Activated CD4-positive, alpha-beta memory T cell treated with anti-CD3 and anti-CD28 coated beads for 36 hours (primary cell): ENCODE measurements around the gene PRR29. TPM values are rescaled to one million over a fixed set of nuclear protein-coding genes. Genes with fewer than 3 reads are reported as not detected.

Experiments
- CTCF ChIA-PET: fragments of 350-600 bp; sonication (Branson Sonifier 250); formaldehyde crosslinking; loops from one replicate; lab custom pipeline; 2021; ENCODE audit warnings: antibody characterized with exemption, inconsistent platforms; lab: Charles Lee
- POLR2A ChIA-PET: fragments of 350-600 bp; sonication (Branson Sonifier 250); formaldehyde crosslinking; loops from one replicate; lab custom pipeline; 2021; ENCODE audit warnings: antibody characterized with exemption; lab: Charles Lee
- DNase-seq: peaks from one replicate; pipeline ENCODE4 v3.0.0-alpha.2; 2020
- H3K27ac Mint-ChIP-seq: one replicate; pipeline ENCODE4 v1.8.0; 2021; ENCODE audit warnings: mixed read lengths
- H3K27me3 Mint-ChIP-seq: one replicate; pipeline ENCODE4 v1.8.0; 2021; ENCODE audit warnings: mixed read lengths
- H3K36me3 Mint-ChIP-seq: one replicate; pipeline ENCODE4 v1.8.0; 2021; ENCODE audit warnings: mixed read lengths
- H3K4me1 Mint-ChIP-seq: one replicate; pipeline ENCODE4 v1.8.0; 2021; ENCODE audit warnings: low read depth, mixed read lengths
- H3K4me3 Mint-ChIP-seq: one replicate; pipeline ENCODE4 v1.8.0; 2021; ENCODE audit warnings: mild to moderate bottlenecking, mixed read lengths
- H3K9me3 Mint-ChIP-seq: one replicate; pipeline ENCODE4 v1.8.0; 2021; ENCODE audit warnings: mixed read lengths
- intact Hi-C: fragments of 100-400 bp; cut with micrococcal nuclease; formaldehyde crosslinking; loops from one replicate; pipeline ENCODE4 v1.15.1; 2023
- total RNA-seq, 2 experiments: library from RNA; stranded (reverse); gene quantifications; one replicate each; pipeline ENCODE4 v1.2.3, GENCODE V29; 2021

The PRR29 gene
- total RNA-seq, 2 experiments from 2014 or later = 2.0 to 3.4 TPM

DNA sequence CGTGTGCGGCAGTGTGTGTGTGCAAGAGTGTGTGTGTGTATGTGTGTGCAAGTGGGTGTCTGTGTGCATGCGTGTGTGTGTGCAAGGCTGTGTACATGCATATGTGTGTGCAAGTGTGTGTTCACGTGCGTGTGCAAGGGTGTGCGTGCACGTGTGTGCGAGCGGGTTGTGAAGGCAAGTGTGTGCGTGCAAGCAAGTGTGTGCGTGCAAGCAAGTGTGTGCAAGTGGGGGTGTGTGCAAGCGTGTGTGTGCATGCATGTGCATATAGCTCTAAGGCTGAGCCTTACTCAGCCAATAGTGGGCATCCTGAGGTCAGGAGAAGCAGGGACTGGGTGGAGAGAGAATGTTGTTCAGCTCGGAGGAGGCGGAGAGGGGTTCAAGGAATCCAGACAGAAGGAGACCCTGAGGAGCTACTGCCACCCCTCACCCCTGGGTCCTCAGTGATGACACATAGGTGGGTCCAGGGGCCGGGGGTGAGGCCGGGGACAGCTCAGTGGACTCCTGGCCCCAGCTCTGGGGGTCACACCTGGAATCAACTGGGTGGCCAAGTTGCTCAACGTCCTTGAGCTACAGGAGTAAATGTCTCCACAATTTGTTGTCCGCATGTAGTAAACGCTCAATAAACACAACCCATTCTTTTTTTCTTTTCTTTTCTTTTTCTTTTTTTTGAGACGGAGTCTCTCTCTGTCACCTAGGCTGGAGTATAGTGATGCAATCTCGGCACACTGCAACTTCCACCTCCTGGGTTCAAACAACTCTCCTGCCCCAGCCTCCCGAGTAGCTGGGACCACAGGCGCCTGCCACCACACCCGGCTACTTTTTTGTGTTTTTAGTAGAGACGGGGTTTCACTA, 1.8 kb downstream of the PRR29 start:
- no peak for DNase-seq
- Mint-ChIP-seq H3K4me1 (peaks cover 21% of the 10 kb centered on the region), H3K36me3 (peaks cover 5% of the 10 kb centered on the region), H3K27me3 (peaks cover 3% of the 10 kb centered on the region), H3K27ac (no peak overlapping the region), H3K4me3 (peak overlapping the region; percentile 88), H3K9me3 (no peaks in the 10 kb centered on the region)
- ChIA-PET POLR2A (interaction anchor here (0.8 to 1.7 kb wide), 3 partner anchors 25 to 131 kb away, joined by 3 read pairs; no protein-coding TSS in a partner anchor), CTCF (interaction anchor here (0.7 to 2.4 kb wide), 5 partner anchors 18 to 134 kb away, joined by 3 to 9 read pairs (median 4); no protein-coding TSS in a partner anchor)
- intact Hi-C loops = no loop called here

DNA sequence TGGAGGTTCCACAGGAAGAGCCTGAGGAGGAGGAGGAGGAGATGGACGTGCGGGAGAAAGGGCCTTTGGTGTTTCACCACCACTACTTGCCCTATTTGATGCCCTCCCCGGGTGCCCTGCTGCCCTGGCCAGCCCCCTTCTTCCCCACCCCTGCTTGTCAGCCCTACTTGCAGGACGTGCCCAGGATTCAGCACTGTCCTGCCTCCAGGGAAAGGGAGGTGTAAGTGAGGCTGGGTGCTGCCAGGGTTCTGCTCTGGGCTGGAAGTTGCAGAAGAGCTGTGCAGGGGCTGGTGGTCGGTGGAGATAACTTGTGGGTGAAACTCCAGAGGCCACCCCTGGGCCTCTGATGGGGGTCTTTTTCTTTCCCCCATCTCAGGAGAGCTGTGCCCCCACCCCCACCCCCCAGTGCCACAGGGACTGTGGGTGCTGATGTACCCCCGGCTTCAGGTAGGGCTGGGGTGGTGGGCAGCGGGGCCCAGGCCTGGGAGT, 3.0 kb downstream of the PRR29 start:
- H3K27me3 Mint-ChIP-seq = peaks cover 3% of the 10 kb centered on the region
- ChIA-PET POLR2A (no interaction called here), CTCF (interaction anchor here (0.8 kb wide), 1 partner anchor 24 kb away, joined by 3 read pairs; no protein-coding TSS in a partner anchor)
- H3K4me3 Mint-ChIP-seq = no peak overlapping the region
- no peaks in the 10 kb centered on the region for H3K9me3 Mint-ChIP-seq
- intact Hi-C loops = no loop called here
- no peak overlapping the region for H3K27ac Mint-ChIP-seq
- H3K36me3 Mint-ChIP-seq = peaks cover 6% of the 10 kb centered on the region
- no peak for DNase-seq
- peaks cover 23% of the 10 kb centered on the region for H3K4me1 Mint-ChIP-seq

DNA sequence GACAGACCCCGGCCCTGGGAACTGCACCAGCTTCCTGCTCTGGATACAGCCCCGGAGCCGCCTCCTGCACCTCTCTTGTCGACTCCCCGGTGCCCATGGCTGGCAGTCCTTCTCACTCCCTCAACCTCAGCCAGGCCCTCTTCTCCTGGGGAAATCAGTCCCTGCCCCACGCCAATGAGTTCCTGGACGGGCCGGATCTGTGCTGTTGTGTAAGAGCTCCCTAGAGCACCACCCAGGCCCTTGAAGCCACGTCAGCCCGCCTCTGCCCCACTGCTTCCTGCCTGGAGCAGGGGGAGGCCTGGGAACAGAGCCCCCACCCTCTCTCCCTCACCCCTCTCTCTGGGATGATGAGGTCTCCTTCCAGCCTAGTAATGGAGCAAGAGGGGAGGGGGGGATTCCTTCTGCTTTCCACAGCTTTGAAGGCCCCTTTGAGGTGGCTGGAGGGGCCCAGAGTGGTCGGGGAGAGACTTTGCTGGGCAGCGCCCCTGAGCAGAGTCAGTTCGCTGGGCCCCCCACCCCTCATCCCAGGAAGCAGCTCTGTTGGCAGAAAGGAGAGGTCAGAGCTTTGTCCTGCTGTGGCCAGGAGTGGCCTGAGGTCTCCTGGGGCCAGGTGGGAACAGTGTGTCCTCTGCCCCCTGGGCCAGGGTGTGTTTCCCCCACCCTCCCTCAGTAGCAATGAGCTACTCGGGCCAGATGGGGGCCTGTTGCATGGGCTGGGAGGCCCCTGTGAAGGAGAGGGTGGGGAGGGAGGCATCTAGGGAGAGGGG, 3.8 kb downstream of the PRR29 start:
- Mint-ChIP-seq H3K4me3 (no peak overlapping the region), H3K27me3 (peaks cover 3% of the 10 kb centered on the region), H3K9me3 (no peaks in the 10 kb centered on the region), H3K36me3 (peaks cover 6% of the 10 kb centered on the region), H3K4me1 (peaks cover 27% of the 10 kb centered on the region), H3K27ac (no peak overlapping the region)
- ChIA-PET POLR2A (interaction anchor here (0.7 kb wide), 1 partner anchor 18 kb away, joined by 4 read pairs; the partner anchor contains the start of gene ICAM2), CTCF (interaction anchor here (0.8 kb wide), 1 partner anchor 25 kb away, joined by 3 read pairs; no protein-coding TSS in a partner anchor)
- DNase-seq = peak; percentile 9
- intact Hi-C loops = no loop called here

DNA sequence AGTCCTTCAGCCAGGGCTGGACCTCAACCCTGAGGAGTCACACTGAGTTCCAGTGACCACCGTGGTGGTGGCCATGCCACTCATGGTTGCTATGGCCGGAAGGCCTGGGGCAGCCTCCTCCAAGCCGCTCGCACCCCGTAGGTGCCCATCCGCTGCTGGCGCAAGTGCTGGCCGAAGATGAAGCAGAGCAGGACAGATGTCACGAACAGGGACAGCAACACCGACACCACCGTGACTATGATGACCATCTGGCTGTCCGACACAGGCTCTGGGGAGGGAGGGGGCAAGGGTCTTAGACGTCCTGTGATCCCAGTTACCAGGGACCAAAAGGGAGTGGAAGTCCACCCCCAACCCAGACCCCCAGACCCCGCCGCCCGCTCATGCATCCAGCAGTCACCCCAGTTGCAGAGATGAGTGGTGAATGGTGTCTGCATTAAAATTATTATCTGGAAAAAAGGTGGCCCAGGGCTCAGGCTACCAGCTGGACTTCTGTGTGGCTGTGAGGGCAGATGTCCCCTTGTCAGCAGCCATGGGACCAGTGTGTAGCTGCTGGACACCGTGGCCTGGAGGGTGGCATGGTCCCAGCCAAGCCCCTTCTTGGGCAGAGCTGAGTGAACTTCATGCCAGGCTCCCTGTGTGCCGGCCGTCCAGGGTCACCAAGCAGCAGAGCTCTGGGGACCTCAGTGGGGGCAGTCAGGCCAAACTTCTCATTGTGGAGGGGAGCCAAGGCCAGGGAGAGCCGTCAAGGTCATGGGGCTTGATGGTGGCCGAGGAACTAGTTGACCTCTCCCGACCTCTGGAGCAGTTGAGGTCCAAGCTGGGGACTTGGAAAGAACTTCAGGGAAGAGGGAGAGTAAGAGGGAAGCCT, 4.7 kb downstream of the PRR29 start:
- peak; percentile 5 for DNase-seq
- Mint-ChIP-seq H3K4me3 (no peak overlapping the region), H3K27me3 (peaks cover 3% of the 10 kb centered on the region), H3K27ac (no peak overlapping the region), H3K9me3 (no peaks in the 10 kb centered on the region), H3K36me3 (peaks cover 6% of the 10 kb centered on the region), H3K4me1 (peaks cover 28% of the 10 kb centered on the region)
- ChIA-PET CTCF (interaction anchor here (1.0 kb wide), 1 partner anchor 90 kb away, joined by 4 read pairs; no protein-coding TSS in a partner anchor), POLR2A (no interaction called here)
- intact Hi-C loops = no loop called here

DNA sequence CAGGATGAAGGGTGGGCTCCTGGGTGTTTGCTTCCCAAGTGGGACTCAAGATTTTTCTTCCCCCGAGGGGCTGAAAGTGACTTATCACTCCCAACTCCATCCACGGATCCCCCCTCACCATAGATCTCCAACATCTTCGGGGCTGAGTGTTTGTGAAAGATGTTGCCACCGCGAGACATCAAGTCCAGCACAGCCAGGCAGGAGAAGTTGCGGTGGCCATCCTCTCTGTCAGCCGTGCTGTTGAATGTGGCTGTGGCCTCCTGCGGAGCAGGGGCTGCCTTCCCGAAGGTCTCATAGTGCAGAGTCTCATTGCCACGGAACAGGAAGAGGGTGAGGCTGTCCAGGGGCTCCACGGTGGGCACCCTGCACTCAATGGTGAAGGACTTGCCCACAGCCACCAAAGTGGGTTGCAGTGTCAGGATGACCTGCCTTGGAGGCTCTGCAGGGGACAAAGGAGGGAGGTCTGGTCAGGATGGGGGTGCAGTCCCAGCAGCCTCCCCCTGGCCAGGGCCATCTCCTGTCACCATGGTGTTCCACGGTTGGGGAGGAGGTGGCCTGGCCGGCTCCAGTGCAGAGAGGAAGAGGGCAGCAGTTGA, 5.5 kb downstream of the PRR29 start:
- Mint-ChIP-seq H3K36me3 (peaks cover 6% of the 10 kb centered on the region), H3K9me3 (no peaks in the 10 kb centered on the region), H3K4me3 (no peak overlapping the region), H3K27ac (peak overlapping the region; percentile 23), H3K27me3 (peaks cover 3% of the 10 kb centered on the region), H3K4me1 (peaks cover 33% of the 10 kb centered on the region)
- intact Hi-C loops = no loop called here
- ChIA-PET POLR2A (no interaction called here), CTCF (interaction anchor here (1.0 kb wide), 1 partner anchor 91 kb away, joined by 4 read pairs; no protein-coding TSS in a partner anchor)
- DNase-seq = peak; percentile 5

DNA sequence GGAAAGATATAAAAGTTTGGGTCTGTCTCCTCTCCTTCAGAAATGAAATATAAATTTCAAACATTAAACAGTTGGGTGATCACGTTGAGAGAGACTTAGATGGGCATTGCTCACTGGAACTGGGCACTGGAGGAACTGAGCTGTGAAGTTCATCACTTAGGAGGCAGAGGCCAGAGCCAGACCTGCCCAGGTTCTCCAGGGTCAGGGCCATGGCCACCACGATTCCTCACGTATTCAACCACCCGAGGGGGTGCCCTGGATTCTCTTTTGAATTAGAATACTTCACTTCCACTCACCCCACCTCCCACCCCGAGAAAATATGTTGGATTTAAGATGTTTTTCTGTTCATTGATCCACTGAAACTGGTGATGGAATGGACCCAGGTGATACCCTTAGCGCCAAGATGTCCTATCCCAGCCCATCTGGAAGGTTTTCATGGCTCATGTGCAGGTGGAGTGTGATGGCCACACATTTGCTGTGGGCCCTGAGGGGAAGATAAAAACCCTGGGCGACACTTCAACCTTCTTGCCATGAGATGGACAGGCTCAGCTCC, 6.1 kb downstream of the PRR29 start:
- Mint-ChIP-seq H3K4me1 (peaks cover 34% of the 10 kb centered on the region), H3K9me3 (no peaks in the 10 kb centered on the region), H3K27ac (peak overlapping the region; percentile 23), H3K36me3 (peaks cover 6% of the 10 kb centered on the region), H3K27me3 (peaks cover 3% of the 10 kb centered on the region), H3K4me3 (no peak overlapping the region)
- peak; percentile 5 for DNase-seq
- CTCF ChIA-PET = interaction anchor here (0.8 to 3.7 kb wide), 4 partner anchors 14 to 129 kb away, joined by 3 to 16 read pairs (median 4); no protein-coding TSS in a partner anchor
- POLR2A ChIA-PET = no interaction called here
- intact Hi-C loops = no loop called here

DNA sequence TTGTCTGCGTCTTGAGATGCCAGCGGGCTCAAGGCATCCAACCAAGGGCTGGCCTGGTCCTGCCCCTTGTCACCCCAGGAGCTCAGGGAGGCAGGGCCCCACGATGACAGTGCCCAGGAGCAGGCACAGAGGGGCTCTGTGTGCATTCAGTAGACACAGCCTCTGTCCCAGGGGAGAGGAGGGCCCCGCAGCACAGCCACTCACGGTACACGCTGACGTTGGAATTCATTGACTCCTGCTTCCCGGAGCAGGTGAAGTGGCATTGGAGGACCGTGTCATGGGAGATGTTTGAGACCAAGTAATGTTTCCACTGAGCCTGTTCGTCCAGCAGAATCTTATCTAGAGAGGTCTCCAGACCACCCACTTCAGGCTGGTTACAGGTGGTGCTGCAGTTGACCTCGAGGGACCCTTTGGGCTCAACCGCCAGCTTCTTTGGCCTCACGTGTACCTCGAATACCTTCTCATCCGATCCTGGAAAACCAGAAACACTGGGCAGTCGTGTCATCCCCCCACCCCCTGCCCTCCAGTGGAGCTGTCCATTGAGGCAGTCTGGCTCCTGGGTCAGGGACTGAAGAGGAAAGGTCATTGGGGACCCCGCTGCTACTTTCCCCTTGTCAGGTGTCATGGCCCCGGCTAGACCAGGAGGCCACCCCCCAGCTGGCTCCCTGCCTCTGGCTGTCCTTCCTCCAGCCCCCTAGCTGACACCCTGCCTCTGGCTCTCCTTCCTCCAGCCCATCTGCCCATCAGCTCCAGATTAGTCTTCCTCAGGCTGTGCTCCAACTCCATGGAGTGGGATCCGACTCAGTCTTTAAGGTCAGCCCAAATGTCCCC, 7.0 kb downstream of the PRR29 start:
- peaks cover 9% of the 10 kb centered on the region for H3K36me3 Mint-ChIP-seq
- CTCF ChIA-PET = interaction anchor here (0.8 to 3.7 kb wide), 5 partner anchors 11 to 128 kb away, joined by 3 to 16 read pairs (median 5); no protein-coding TSS in a partner anchor
- no peak overlapping the region for H3K4me3 Mint-ChIP-seq
- intact Hi-C loops = no loop called here
- POLR2A ChIA-PET = no interaction called here
- H3K27me3 Mint-ChIP-seq = no peaks in the 10 kb centered on the region
- H3K27ac Mint-ChIP-seq = peak overlapping the region; percentile 16
- peak; percentile 7 for DNase-seq
- no peaks in the 10 kb centered on the region for H3K9me3 Mint-ChIP-seq
- H3K4me1 Mint-ChIP-seq = peaks cover 35% of the 10 kb centered on the region

DNA sequence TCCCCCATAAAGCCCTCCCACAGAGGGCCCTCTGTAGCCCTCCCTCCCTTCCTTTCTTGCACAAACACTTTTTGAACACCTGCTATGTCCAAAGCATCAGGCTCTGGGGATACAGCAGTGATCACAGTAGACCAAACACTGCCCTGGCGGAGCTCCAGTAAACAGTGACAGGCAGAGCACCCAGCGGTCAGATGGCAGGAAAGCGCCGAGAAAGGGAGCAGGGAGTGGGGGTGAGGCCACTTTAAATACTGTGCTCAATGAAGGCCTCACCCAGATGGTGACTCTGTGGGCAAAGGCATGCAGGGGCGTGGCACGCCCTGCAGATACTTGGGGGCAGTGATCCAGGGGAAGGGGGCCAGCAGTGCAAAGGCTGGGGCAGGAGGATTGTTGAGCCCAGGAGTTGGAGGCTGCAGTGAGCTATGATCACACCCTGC, 7.6 kb downstream of the PRR29 start:
- ChIA-PET POLR2A (no interaction called here), CTCF (interaction anchor here (0.9 to 3.7 kb wide), 4 partner anchors 11 to 18 kb away, joined by 3 to 16 read pairs (median 7); no protein-coding TSS in a partner anchor)
- intact Hi-C loops = no loop called here
- H3K27me3 Mint-ChIP-seq = no peaks in the 10 kb centered on the region
- H3K4me1 Mint-ChIP-seq = peaks cover 40% of the 10 kb centered on the region
- H3K27ac Mint-ChIP-seq = peak overlapping the region; percentile 16
- H3K4me3 Mint-ChIP-seq = no peak overlapping the region
- peaks cover 11% of the 10 kb centered on the region for H3K36me3 Mint-ChIP-seq
- H3K9me3 Mint-ChIP-seq = no peaks in the 10 kb centered on the region
- no peak for DNase-seq

DNA sequence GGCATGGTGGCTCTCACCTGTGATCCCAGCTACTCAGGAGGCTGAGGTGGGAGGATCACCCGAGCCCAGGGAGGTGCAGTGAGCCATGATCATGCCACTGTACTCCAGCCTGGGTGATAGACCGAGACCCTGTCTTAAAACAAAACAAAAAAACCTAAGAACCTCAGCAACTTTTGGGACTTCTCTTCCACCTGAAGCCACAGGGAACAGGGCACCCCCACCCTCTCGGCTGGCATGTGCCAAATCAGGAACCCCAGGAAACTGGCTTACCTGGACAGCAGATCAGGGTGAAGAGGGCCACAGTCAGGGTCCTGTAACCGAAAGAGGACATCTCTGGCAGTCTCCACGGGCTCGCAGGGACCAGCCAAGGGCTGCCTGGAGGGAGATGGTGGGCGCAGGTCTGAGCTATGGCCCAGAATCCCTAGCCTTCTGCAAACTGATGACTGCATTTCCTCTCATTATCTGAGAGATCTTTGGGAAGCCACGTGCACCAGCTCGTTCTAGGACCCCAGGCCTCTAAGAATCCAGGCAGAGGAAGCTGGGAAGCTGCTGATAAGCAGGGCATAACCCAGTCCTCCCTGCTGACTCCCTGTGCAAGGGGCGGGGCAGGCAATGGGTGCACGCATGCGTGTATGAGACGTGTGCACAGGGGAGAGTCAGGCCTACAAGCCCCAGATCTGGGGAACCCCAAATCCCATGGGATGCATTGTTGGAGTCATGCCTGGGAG, 8.4 kb downstream of the PRR29 start:
- no peak overlapping the region for H3K4me3 Mint-ChIP-seq
- DNase-seq = peak; percentile 7
- intact Hi-C loops = no loop called here
- ChIA-PET POLR2A (interaction anchor here (0.6 kb wide), 1 partner anchor 20 kb away, joined by 3 read pairs; no protein-coding TSS in a partner anchor), CTCF (interaction anchor here (1.4 to 3.7 kb wide), 4 partner anchors 10 to 19 kb away, joined by 3 to 16 read pairs (median 8); no protein-coding TSS in a partner anchor)
- no peaks in the 10 kb centered on the region for H3K9me3 Mint-ChIP-seq
- H3K36me3 Mint-ChIP-seq = peaks cover 15% of the 10 kb centered on the region
- peaks cover 47% of the 10 kb centered on the region for H3K4me1 Mint-ChIP-seq
- no peaks in the 10 kb centered on the region for H3K27me3 Mint-ChIP-seq
- no peak overlapping the region for H3K27ac Mint-ChIP-seq
